Measurements from ENCODE around the gene TSPAN4.

DNA sequence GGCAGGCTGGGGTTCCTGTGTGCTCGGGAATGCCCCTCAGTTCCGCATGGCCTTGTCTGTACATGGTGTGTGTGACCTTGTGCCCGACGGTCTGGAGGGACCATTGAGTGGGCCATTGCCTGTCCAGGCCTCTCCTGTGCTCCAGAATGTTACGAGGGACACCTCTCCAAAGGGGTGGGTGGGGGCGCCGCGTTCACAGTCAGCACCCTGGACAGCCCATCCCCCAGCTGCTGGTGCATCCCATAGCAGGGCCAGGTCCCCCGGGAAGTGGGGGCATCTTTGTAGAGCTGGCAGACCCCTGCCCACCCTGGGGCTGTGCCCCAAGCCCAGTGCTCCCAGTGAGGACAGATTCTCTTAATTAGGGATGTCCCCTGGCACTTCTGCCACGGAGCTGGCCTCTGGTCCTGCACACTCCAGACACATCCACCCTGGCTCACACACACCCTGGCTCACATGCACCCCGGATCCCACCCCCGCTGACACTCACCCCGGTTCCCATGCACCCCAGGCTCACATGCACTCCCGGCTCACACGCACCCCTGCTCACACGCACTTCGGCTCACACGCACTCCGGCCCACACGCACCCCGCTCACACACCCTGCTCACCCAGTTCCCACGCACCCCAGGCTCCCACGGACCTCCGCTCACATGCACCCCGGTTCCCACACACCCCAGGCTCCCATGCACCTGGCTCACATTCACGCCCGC, 15.6 kb downstream of the TSPAN4 start:
- TF ChIP-seq MNT (conservative IDR thresholded peaks at IDR 0.05) (no peak), ZBTB9 (CRISPR knock-in tag; IDR thresholded peaks at IDR 0.05) (no peak), ZNF551 (CRISPR knock-in tag; IDR thresholded peaks at IDR 0.05) (no peak), RBM15 (IDR thresholded peaks at IDR 0.05; ENCODE audit: insufficient read depth, low read length) (no peak), SMC3 (conservative IDR thresholded peaks at IDR 0.05; ENCODE audit: insufficient read depth, low read depth, low read length) (no peak)
- TF ChIP-seq, protein P1, sequence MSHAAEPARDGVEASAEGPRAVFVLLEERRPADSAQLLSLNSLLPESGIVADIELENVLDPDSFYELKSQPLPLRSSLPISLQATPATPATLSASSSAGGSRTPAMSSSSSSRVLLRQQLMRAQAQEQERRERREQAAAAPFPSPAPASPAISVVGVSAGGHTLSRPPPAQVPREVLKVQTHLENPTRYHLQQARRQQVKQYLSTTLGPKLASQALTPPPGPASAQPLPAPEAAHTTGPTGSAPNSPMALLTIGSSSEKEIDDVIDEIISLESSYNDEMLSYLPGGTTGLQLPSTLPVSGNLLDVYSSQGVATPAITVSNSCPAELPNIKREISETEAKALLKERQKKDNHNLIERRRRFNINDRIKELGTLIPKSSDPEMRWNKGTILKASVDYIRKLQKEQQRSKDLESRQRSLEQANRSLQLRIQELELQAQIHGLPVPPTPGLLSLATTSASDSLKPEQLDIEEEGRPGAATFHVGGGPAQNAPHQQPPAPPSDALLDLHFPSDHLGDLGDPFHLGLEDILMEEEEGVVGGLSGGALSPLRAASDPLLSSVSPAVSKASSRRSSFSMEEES (CRISPR knock-in tag; IDR thresholded peaks at IDR 0.05): no peak

All from K562 (cell line).